Stomach (tissue), 4 donors: ENCODE measurements around the gene IGF1R.

Source experiments
- CTCF ChIP-seq, 7 experiments: fragments of 450-650 bp in 4 of 7; fragments of 200-600 bp in 3 of 7; sonication (generic) in 3 of 7; IDR thresholded peaks; one replicate each; pipeline ENCODE4 v1.5.1; 2016 to 2019; ENCODE audit warnings: antibody characterized with exemption in 7 of 7, control low read depth in 2 of 7, mild to moderate bottlenecking in 1 of 7
- POLR2AphosphoS5 ChIP-seq, 3 donors: sonication (generic); formaldehyde crosslinking; IDR thresholded peaks; one replicate each; pipeline ENCODE4 v1.6.1; 2016; ENCODE audit warnings: antibody characterized with exemption in 3 of 3

- TF ChIP-seq POLR2AphosphoS5 (IDR thresholded peaks at IDR 0.05) (no peak), CTCF (IDR thresholded peaks at IDR 0.05) (no peak)
Observed at GRCh38 chr15:98827217-98827616, 178.9 kb downstream of the IGF1R start.
